Endometrial microvascular endothelial cells (primary cell): ENCODE results near the gene ELP4. TPM values are rescaled to one million over a fixed set of nuclear protein-coding genes. Genes with fewer than 3 reads are reported as not detected.

Experiments used
- in situ Hi-C: cut with HindIII; loops from 2 replicates; pipeline ENCODE4 v1.10.0; 2017; ENCODE audit warnings: low sequenced_read_pairs, low pct_unique_long_range_greater_than_20kb; ENCODE audit errors: inconsistent ontology term
- total RNA-seq: library from RNA; depleted of rRNA; stranded (reverse); fragments of >200 nt; gene quantifications from one replicate; pipeline ENCODE4 v1.2.3, GENCODE V29; 2015; ENCODE audit errors: inconsistent ontology term

ELP4 gene
- total RNA-seq, 1 donor from 2014 or later = 23.6 TPM

GRCh38 chr11:31790649-31791048 lies 281.1 kb downstream of the ELP4 start:
- in situ Hi-C loops = no loop called here

- in situ Hi-C loops = no loop called here
Measured at GRCh38 chr11:31792036-31792435, 282.5 kb downstream of the ELP4 start.

GRCh38 chr11:31792456-31792855 lies 282.9 kb downstream of the ELP4 start:
- in situ Hi-C loops = no loop called here

- in situ Hi-C loops = no loop called here
Measured at GRCh38 chr11:31793264-31793663, 283.7 kb downstream of the ELP4 start.

GRCh38 chr11:31794548-31794947 lies 285.0 kb downstream of the ELP4 start:
- in situ Hi-C loops = no loop called here

GRCh38 chr11:31795706-31796498 lies 286.3 kb downstream of the ELP4 start:
- in situ Hi-C loops = no loop called here

- in situ Hi-C loops = no loop called here
Measured at GRCh38 chr11:31796499-31797189, 287.1 kb downstream of the ELP4 start.

GRCh38 chr11:31797190-31798056 lies 287.9 kb downstream of the ELP4 start:
- in situ Hi-C loops = no loop called here

- in situ Hi-C loops = no loop called here
Measured at GRCh38 chr11:31798057-31798553, 288.5 kb downstream of the ELP4 start.

- in situ Hi-C loops = no loop called here
Measured at GRCh38 chr11:31798554-31799434, 289.2 kb downstream of the ELP4 start.

GRCh38 chr11:31799435-31800397 lies 290.1 kb downstream of the ELP4 start:
- in situ Hi-C loops = loop anchor here (25.0 kb wide), 1 partner anchor 287 kb away; the partner anchor contains the start of genes ELP4 and IMMP1L

- in situ Hi-C loops = loop anchor here (25.0 kb wide), 1 partner anchor 288 kb away; the partner anchor contains the start of genes ELP4 and IMMP1L
Measured at GRCh38 chr11:31800398-31801265, 291.1 kb downstream of the ELP4 start.

- in situ Hi-C loops = loop anchor here (25.0 kb wide), 1 partner anchor 289 kb away; the partner anchor contains the start of genes ELP4 and IMMP1L
Measured at GRCh38 chr11:31801298-31801702, 291.7 kb downstream of the ELP4 start.

- in situ Hi-C loops = loop anchor here (25.0 kb wide), 1 partner anchor 290 kb away; the partner anchor contains the start of genes ELP4 and IMMP1L
Measured at GRCh38 chr11:31802000-31802551, 292.5 kb downstream of the ELP4 start.

- in situ Hi-C loops = loop anchor here (25.0 kb wide), 1 partner anchor 290 kb away; the partner anchor contains the start of genes ELP4 and IMMP1L
Measured at GRCh38 chr11:31802609-31802989, 293.0 kb downstream of the ELP4 start.
